Peyer's patch (tissue), 4 donors: Measurements from ENCODE around the gene CCDC78.

Source experiments
- CTCF ChIP-seq, 6 experiments: fragments of 450-650 bp in 4 of 6; fragments of 200-600 bp in 2 of 6; sonication (generic) in 1 of 6; IDR thresholded peaks; one replicate each; pipeline ENCODE4 v1.5.1; 2017 to 2019; ENCODE audit warnings: antibody characterized with exemption in 6 of 6, mild to moderate bottlenecking in 3 of 6, moderate library complexity in 1 of 6
- POLR2A ChIP-seq, 2 donors: fragments of 450-650 bp; IDR thresholded peaks; one replicate each; pipeline ENCODE4 v1.5.1; 2017; ENCODE audit warnings: antibody characterized with exemption in 2 of 2, mild to moderate bottlenecking in 2 of 2, moderate library complexity in 2 of 2

- no peak for TF ChIP-seq CTCF (IDR thresholded peaks at IDR 0.05)
- TF ChIP-seq POLR2A (IDR thresholded peaks at IDR 0.05) = no peak
Observed at GRCh38 chr16:702341-702740, 23.9 kb downstream of the CCDC78 start.
